ENCODE data around the gene TTYH1. TPM values are rescaled to one million over a fixed set of nuclear protein-coding genes. Genes with fewer than 3 reads are reported as not detected.

Gene TTYH1
- total RNA-seq, 6 experiments from 2014 or later = 0.30 to 0.93 (median 0.35) TPM; not detected in 1

DNA sequence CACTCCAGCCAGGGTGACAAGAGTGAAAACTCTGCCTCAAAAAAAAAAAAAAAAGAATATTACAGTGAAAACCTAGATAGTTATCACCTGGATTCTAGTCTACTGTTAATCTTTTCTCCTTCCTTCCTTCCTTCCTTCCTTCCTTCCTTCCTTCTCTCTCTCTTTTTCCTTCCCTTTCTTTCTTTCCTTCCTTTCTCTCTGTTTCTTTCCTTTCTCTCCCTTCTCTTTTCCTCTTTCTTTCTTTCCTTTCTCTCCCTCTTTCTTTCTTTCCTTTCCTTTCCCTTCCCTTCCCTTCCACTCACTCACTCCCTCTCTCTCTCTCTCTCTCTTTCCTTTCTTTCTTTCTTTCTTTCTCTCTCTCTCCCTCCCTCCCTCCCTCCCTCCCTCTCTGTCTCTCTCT, 9.6 kb upstream of the TTYH1 start:
- no peaks in the 10 kb centered on the region for H3K9me3 ChIP-seq
- no peaks in the 10 kb centered on the region for H3K36me3 ChIP-seq
- ATAC-seq (no peak), DNase-seq (no peak)
- no peak overlapping the region for H3K27ac ChIP-seq
- no peaks in the 10 kb centered on the region for H3K27me3 ChIP-seq
- no peak overlapping the region for H3K4me3 ChIP-seq
- H3K4me1 ChIP-seq = no peaks in the 10 kb centered on the region
- intact Hi-C loops (cut with DNase I) = no loop called here
- no peak for TF ChIP-seq POLR2A (IDR thresholded peaks at IDR 0.05)
- TF ChIP-seq, protein P1, sequence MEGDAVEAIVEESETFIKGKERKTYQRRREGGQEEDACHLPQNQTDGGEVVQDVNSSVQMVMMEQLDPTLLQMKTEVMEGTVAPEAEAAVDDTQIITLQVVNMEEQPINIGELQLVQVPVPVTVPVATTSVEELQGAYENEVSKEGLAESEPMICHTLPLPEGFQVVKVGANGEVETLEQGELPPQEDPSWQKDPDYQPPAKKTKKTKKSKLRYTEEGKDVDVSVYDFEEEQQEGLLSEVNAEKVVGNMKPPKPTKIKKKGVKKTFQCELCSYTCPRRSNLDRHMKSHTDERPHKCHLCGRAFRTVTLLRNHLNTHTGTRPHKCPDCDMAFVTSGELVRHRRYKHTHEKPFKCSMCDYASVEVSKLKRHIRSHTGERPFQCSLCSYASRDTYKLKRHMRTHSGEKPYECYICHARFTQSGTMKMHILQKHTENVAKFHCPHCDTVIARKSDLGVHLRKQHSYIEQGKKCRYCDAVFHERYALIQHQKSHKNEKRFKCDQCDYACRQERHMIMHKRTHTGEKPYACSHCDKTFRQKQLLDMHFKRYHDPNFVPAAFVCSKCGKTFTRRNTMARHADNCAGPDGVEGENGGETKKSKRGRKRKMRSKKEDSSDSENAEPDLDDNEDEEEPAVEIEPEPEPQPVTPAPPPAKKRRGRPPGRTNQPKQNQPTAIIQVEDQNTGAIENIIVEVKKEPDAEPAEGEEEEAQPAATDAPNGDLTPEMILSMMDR (IDR thresholded peaks at IDR 0.05) = no peak

DNA sequence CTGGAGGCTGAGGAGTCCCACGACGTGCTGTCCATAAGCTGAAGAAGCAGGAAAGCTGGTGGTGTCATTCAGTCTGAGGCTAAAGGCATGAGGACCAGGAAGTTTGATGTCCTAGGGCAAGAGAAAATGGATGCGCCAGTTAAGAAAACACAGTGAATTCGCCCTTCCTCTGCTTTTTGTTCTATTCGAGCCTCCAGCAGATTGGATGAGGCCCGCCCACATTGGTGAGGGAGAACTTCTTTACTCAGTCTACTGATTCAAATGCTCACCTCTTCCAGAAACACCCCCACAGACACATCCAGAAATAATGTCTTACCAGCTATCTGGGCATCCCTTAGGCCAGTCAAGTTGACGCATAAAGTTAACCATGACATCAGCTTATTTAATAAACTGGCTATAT, 7.5 kb upstream of the TTYH1 start:
- DNase-seq (no peak), ATAC-seq (no peak)
- Histone ChIP-seq H3K4me3 (no peak overlapping the region), H3K27ac (no peak overlapping the region), H3K36me3 (no peaks in the 10 kb centered on the region), H3K4me1 (no peaks in the 10 kb centered on the region), H3K27me3 (no peaks in the 10 kb centered on the region), H3K9me3 (no peaks in the 10 kb centered on the region)
- TF ChIP-seq, protein P1 (IDR thresholded peaks at IDR 0.05) = no peak
- 72% methylated on average over 7 of the region's 7 CpGs for WGBS (ENCODE audit: insufficient coverage, low coverage, low lambda C conversion rate, missing lambda C conversion rate)
- intact Hi-C loops (cut with DNase I) = no loop called here

DNA sequence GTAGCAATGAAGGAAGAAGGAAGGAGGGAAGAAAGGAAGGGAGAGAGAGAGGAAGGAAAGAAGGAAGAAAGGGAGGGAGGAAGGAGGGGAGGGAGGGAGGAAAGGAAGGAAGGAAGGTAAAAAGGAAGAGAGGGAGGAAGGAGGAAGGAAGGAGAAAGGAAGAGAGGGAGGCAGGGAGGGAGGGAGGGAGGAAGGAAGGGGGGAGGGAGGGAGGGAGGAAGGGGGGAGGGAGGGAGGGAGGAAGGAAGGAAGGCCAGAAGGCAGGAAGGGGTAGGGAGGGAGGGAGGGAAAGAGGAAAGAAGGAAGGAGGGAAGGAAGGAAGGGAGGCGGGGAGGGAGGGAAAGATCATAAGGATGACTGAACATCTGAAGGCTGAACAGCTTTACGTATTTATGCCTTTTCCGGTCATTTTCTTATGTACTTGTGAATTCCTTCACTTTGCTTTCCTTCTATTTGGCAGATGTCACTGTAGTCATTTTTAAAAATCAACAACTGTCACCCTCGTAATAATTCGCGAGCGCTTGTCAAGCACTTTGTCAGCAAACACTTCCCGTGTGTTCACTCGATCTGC, 6.7 kb upstream of the TTYH1 start:
- Histone ChIP-seq H3K4me1 (no peaks in the 10 kb centered on the region), H3K27me3 (no peaks in the 10 kb centered on the region), H3K27ac (no peak overlapping the region), H3K9me3 (no peaks in the 10 kb centered on the region), H3K36me3 (no peaks in the 10 kb centered on the region), H3K4me3 (no peak overlapping the region)
- intact Hi-C loops (cut with DNase I) = no loop called here
- ATAC-seq (no peak), DNase-seq (no peak)
- 74% methylated on average over 9 of the region's 9 CpGs for WGBS (ENCODE audit: insufficient coverage, low coverage, low lambda C conversion rate, missing lambda C conversion rate)
- TF ChIP-seq, protein P1 (IDR thresholded peaks at IDR 0.05) = no peak
- TF ChIP-seq POLR2A (IDR thresholded peaks at IDR 0.05) = no peak

DNA sequence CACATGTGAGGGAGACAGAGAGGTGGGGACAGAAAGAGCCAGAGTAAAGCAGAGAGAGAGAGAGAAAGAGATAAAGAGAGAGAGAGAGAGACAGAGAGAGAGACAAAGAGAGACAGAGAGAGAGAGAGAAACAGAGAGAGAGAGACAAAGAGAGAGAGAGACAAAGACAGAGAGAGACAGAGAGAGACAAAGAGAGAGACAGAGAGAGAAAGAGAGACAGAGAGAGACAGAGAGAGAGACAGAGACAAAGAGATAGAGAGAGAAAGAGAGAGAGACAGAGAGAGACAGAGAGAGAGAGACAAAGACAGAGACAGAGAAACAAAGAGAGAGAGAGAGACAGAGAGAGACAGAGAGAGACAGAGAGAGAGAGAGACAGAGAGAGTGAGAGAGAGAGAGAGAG, 4.2 kb upstream of the TTYH1 start:
- Histone ChIP-seq H3K36me3 (no peaks in the 10 kb centered on the region), H3K9me3 (no peaks in the 10 kb centered on the region), H3K4me3 (no peak overlapping the region), H3K4me1 (no peaks in the 10 kb centered on the region), H3K27ac (no peak overlapping the region), H3K27me3 (no peaks in the 10 kb centered on the region)
- intact Hi-C loops (cut with DNase I) = no loop called here
- DNase-seq (no peak), ATAC-seq (no peak)
- no peak for TF ChIP-seq POLR2A (IDR thresholded peaks at IDR 0.05)
- TF ChIP-seq, protein P1 (IDR thresholded peaks at IDR 0.05) = no peak

DNA sequence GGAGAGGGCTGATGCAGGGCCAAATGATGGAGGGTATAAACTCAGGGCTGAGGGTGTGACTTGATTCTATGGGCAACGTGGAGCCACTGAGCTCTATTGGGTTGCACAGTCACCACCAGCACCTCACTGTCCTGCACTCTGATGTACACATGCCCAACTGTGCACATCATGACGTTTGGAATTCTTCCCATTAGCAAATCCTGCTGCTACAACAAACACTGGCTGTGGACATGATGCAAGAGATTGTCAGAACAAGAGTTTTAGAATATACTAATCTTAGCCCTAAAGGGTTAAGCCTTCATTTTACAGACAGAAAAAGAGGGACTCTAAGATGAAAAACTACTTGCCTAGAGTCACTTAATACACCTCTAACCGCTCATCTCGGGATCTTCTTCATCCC, 2.4 kb upstream of the TTYH1 start:
- TF ChIP-seq, protein P1 (IDR thresholded peaks at IDR 0.05) = no peak
- whole genome bisulfite sequencing (ENCODE audit: insufficient coverage, low coverage, low lambda C conversion rate, missing lambda C conversion rate) = 40% methylated on average over 4 of the region's 4 CpGs

More for the DNA sequence above, 2.4 kb upstream of the TTYH1 start:
- DNase-seq (no peak), ATAC-seq (no peak)
- no peaks in the 10 kb centered on the region for H3K36me3 ChIP-seq
- no peak overlapping the region for H3K4me3 ChIP-seq
- H3K27me3 ChIP-seq = no peaks in the 10 kb centered on the region
- H3K27ac ChIP-seq = no peak overlapping the region
- H3K9me3 ChIP-seq = no peaks in the 10 kb centered on the region
- intact Hi-C loops (cut with DNase I) = no loop called here
- H3K4me1 ChIP-seq = no peaks in the 10 kb centered on the region
